Calu3 (cell line): Measurements from ENCODE around the gene IFITM10. TPM values are rescaled to one million over a fixed set of nuclear protein-coding genes. Genes with fewer than 3 reads are reported as not detected.
A peak's percentile ranks its signal among the peaks of the same experiment; 100 is the strongest.

Experiments used
- BruUV-seq: library from RNA; stranded (reverse); fragments of 400-500 nt; replicated peaks from 2 replicates; lab custom pipeline; 2021; lab: Mats Ljungman, UMichigan
- CTCF ChIA-PET: fragments of 300-600 bp; sonication (Branson Sonifier 250); formaldehyde crosslinking; loops from one replicate; lab custom pipeline; 2022; ENCODE audit warnings: antibody characterized with exemption; lab: Charles Lee
- DNase-seq: peaks from one replicate; pipeline ENCODE4 v3.0.0; 2022
- H3K27ac Mint-ChIP-seq: one replicate; pipeline ENCODE4 v1.8.0; 2022; ENCODE audit warnings: mixed read lengths; ENCODE audit not compliant: unreplicated experiment
- H3K27me3 Mint-ChIP-seq: one replicate; pipeline ENCODE4 v1.8.0; 2022; ENCODE audit warnings: mixed read lengths; ENCODE audit not compliant: unreplicated experiment
- H3K36me3 Mint-ChIP-seq: one replicate; pipeline ENCODE4 v1.8.0; 2022; ENCODE audit warnings: mild to moderate bottlenecking, moderate library complexity, mixed read lengths; ENCODE audit not compliant: insufficient read depth, unreplicated experiment
- H3K4me1 Mint-ChIP-seq: one replicate; pipeline ENCODE4 v1.8.0; 2022; ENCODE audit warnings: mild to moderate bottlenecking, low read depth, mixed read lengths; ENCODE audit not compliant: unreplicated experiment
- H3K4me3 Mint-ChIP-seq: one replicate; pipeline ENCODE4 v1.8.0; 2022; ENCODE audit warnings: mild to moderate bottlenecking, low read depth, moderate library complexity, mixed read lengths; ENCODE audit not compliant: unreplicated experiment
- H3K9me3 Mint-ChIP-seq: one replicate; pipeline ENCODE4 v1.8.0; 2022; ENCODE audit warnings: low read depth, mixed read lengths; ENCODE audit not compliant: unreplicated experiment
- intact Hi-C: fragments of 100-400 bp; cut with micrococcal nuclease; formaldehyde crosslinking; loops from one replicate; pipeline ENCODE4 v1.10.0; 2022; ENCODE audit not compliant: unreplicated experiment
- total RNA-seq: library from RNA; stranded (reverse); gene quantifications from 2 replicates; pipeline ENCODE4 v1.2.3, GENCODE V29; 2022
- TF ChIP-seq, protein P1 (sequence below): fragments of 200-600 bp; IDR thresholded peaks from one replicate; pipeline ENCODE4 v1.8.0; 2022; ENCODE audit warnings: antibody characterized with exemption; ENCODE audit not compliant: unreplicated experiment

Gene IFITM10
- total RNA-seq, 1 experiment from 2014 or later, result 3.3 TPM

DNA sequence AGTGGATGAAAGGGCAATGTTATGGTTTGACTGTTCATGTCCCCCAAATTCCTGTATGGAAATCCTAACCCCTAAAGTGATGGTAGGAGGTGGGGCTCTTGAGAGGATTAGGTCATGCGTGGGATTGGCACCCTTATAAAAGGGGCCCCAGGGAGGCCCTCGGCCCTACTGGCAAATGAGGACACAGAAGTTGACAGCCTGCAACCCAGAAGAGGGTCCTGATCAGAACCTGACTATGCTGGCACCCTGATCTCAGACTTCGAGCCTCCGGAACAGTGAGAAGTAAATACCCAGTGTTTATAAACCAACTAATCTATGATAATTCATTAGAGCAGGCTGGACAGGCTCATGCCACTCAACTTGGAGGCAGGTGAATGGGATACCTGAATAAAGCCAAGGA lies 8.7 kb downstream of the IFITM10 start:
- CTCF ChIA-PET, result no interaction called here
- no peak overlapping the region for H3K27ac Mint-ChIP-seq

DNA sequence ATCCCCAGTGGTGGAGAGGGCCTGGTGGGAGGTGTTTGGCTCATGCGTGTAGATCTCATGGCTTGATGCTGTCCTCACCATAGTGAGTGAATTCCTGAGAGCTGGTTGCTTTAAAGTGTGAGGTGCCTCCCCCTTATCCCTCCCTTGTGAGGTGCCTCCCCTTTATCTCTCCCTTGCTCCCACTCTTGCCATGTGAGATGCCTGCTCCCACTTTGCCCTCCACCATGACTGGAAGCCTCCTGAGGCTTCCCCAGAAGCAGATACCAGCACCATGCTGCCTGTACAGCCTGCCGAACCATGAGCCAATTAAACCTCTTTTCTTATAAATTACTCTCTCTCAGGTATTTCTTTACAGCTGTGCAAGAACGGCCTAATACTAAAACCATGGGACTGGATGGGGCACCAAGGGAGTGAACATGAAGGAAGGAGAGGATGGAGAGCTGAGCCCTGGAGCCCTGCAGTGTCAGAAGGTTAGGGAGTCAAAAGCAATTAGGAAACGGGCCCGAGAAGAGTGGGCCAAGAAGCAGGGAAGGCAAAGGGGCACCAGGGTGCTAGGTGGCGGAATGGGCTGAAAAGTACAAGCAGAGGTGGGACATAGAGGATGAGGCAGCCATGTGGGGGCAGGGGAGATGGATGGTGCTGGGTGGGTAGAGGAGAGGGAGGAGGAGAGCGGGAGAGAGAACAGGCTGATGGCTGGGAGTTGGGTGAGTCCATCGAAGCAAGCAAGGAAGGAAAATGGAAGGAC lies 9.4 kb downstream of the IFITM10 start:
- H3K27me3 Mint-ChIP-seq, result no peaks in the 10 kb centered on the region
- H3K36me3 Mint-ChIP-seq, result peaks cover 16% of the 10 kb centered on the region
- TF ChIP-seq, protein P1, sequence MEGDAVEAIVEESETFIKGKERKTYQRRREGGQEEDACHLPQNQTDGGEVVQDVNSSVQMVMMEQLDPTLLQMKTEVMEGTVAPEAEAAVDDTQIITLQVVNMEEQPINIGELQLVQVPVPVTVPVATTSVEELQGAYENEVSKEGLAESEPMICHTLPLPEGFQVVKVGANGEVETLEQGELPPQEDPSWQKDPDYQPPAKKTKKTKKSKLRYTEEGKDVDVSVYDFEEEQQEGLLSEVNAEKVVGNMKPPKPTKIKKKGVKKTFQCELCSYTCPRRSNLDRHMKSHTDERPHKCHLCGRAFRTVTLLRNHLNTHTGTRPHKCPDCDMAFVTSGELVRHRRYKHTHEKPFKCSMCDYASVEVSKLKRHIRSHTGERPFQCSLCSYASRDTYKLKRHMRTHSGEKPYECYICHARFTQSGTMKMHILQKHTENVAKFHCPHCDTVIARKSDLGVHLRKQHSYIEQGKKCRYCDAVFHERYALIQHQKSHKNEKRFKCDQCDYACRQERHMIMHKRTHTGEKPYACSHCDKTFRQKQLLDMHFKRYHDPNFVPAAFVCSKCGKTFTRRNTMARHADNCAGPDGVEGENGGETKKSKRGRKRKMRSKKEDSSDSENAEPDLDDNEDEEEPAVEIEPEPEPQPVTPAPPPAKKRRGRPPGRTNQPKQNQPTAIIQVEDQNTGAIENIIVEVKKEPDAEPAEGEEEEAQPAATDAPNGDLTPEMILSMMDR, result no peak
- intact Hi-C loops, result no loop called here
- no TSS peak for BruUV-seq
- H3K4me3 Mint-ChIP-seq, result no peak overlapping the region
- peaks cover 8% of the 10 kb centered on the region for H3K9me3 Mint-ChIP-seq
- H3K4me1 Mint-ChIP-seq, result no peaks in the 10 kb centered on the region
- no peak overlapping the region for H3K27ac Mint-ChIP-seq
- no peak for DNase-seq
- CTCF ChIA-PET, result no interaction called here

More for the DNA sequence above, 8.7 kb downstream of the IFITM10 start:
- Mint-ChIP-seq H3K4me1 (no peaks in the 10 kb centered on the region), H3K4me3 (no peak overlapping the region), H3K27me3 (no peaks in the 10 kb centered on the region), H3K9me3 (peaks cover under 1% of the 10 kb centered on the region), H3K36me3 (peaks cover 22% of the 10 kb centered on the region)
- BruUV-seq, result no TSS peak
- TF ChIP-seq, protein P1, result no peak
- DNase-seq, result no peak
- intact Hi-C loops, result no loop called here

DNA sequence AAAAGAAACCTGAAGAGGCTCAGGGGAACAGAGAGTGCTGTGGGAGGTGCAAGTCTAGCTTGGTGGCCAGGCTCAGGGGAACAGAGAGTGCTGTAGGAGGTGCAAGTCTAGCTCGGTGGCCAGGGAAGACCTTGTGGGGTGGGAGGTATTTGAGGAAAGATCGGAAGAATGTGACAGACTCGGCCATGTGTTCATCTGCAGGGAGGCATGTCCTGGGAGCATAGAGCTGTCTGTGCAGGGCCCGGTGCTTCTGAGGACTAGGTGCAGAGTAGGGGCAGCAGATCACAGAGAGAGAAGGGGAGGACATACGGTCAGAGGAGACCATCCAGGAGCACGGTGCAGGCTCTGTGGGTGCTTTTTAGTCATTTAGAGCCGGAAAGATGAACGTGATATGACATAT lies 10.8 kb downstream of the IFITM10 start:
- BruUV-seq, result no TSS peak
- CTCF ChIA-PET, result no interaction called here
- Mint-ChIP-seq H3K36me3 (peaks cover 12% of the 10 kb centered on the region), H3K27ac (peak overlapping the region; percentile 42), H3K4me1 (no peaks in the 10 kb centered on the region), H3K27me3 (peaks cover under 1% of the 10 kb centered on the region), H3K9me3 (peaks cover 8% of the 10 kb centered on the region), H3K4me3 (no peak overlapping the region)
- TF ChIP-seq, protein P1, result no peak
- DNase-seq, result no peak
- intact Hi-C loops, result no loop called here

DNA sequence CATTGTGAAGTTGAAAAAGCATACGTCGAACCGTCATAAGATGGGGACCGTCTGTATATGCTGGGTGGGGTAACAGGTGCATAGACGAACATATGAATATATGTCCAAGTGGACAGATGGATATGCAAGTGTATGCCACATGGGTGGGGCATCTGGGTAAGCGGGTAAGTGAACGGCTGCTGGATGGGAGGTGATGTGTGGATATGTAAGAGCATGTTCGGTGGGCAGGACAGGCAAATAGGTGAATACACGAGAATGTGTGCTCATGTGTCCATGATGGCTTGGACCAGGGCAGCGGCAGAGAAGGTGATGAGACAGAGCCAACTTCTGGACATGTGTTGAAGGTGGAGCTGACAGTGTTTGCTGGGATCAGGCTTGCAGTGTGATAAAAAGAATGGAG lies 12.0 kb downstream of the IFITM10 start:
- CTCF ChIA-PET, result no interaction called here
- Mint-ChIP-seq H3K36me3 (peaks cover 12% of the 10 kb centered on the region), H3K27me3 (peaks cover 13% of the 10 kb centered on the region), H3K9me3 (peaks cover 8% of the 10 kb centered on the region), H3K4me3 (no peak overlapping the region), H3K27ac (no peak overlapping the region), H3K4me1 (no peaks in the 10 kb centered on the region)
- no TSS peak for BruUV-seq
- TF ChIP-seq, protein P1, result no peak
- DNase-seq, result no peak
- intact Hi-C loops, result no loop called here
